A673 (cell line): Measurements from ENCODE around the gene SORBS2. TPM values are rescaled to one million over a fixed set of nuclear protein-coding genes. Genes with fewer than 3 reads are reported as not detected.

Experiments
- BruUV-seq: library from RNA; stranded (reverse); fragments of 400-500 nt; replicated peaks from 2 replicates; lab custom pipeline; 2021; lab: Mats Ljungman, UMichigan
- CTCF ChIA-PET: fragments of 300-600 bp; sonication (Branson Sonifier 250); formaldehyde crosslinking; loops from one replicate; lab custom pipeline; 2022; ENCODE audit warnings: antibody characterized with exemption; lab: Charles Lee
- POLR2A ChIA-PET: fragments of 300-600 bp; sonication (Branson Sonifier 250); formaldehyde crosslinking; loops from one replicate; lab custom pipeline; 2022; ENCODE audit warnings: antibody characterized with exemption; ENCODE audit not compliant: low non-redundant PET; lab: Charles Lee
- DNase-seq: peaks from one replicate; pipeline ENCODE4 v3.0.0-alpha.2; 2015; ENCODE audit warnings: low spot score
- H3K27ac ChIP-seq: fragments of 200-600 bp; sonication (generic); 2 replicates; pipeline ENCODE4 v1.5.1; 2016; ENCODE audit warnings: mixed run types, low read depth, mild to moderate bottlenecking, mixed read lengths, antibody characterized with exemption, low read length; ENCODE audit not compliant: poor library complexity, severe bottlenecking
- H3K27me3 ChIP-seq: fragments of 200-600 bp; sonication (generic); replicated peaks from 2 replicates; pipeline ENCODE4 v1.6.1; 2017; ENCODE audit warnings: mixed run types, low read depth, mild to moderate bottlenecking, mixed read lengths, antibody characterized with exemption, low read length; ENCODE audit not compliant: insufficient read depth, poor library complexity
- H3K36me3 ChIP-seq: fragments of 200-600 bp; sonication (generic); 2 replicates; pipeline ENCODE4 v1.6.1; 2016; ENCODE audit warnings: mixed run types, mild to moderate bottlenecking, mixed read lengths, antibody characterized with exemption, low read length; ENCODE audit not compliant: insufficient read depth, poor library complexity, severe bottlenecking
- H3K4me1 ChIP-seq: fragments of 200-600 bp; sonication (generic); 2 replicates; pipeline ENCODE4 v1.6.1; 2017; ENCODE audit warnings: mixed run types, mild to moderate bottlenecking, mixed read lengths, antibody characterized with exemption, low read length; ENCODE audit not compliant: insufficient read depth, poor library complexity, severe bottlenecking
- H3K4me3 ChIP-seq: fragments of 200-600 bp; sonication (generic); 2 replicates; pipeline ENCODE4 v1.5.1; 2016; ENCODE audit warnings: low read depth, mixed run types, mild to moderate bottlenecking, mixed read lengths, low read length; ENCODE audit not compliant: poor library complexity, severe bottlenecking
- H3K9me3 ChIP-seq: fragments of 200-600 bp; sonication (generic); 2 replicates; pipeline ENCODE4 v1.6.1; 2016; ENCODE audit warnings: mixed run types, low read depth, mild to moderate bottlenecking, mixed read lengths, antibody characterized with exemption, low read length; ENCODE audit not compliant: poor library complexity, severe bottlenecking
- EZH2 ChIP-seq: fragments of 200-600 bp; sonication (generic); IDR thresholded peaks from 2 replicates; pipeline ENCODE4 v1.6.1; 2017; ENCODE audit warnings: borderline replicate concordance, low read depth, mild to moderate bottlenecking, mixed read lengths, antibody characterized with exemption, low read length; ENCODE audit not compliant: poor library complexity, severe bottlenecking
- intact Hi-C: fragments of 100-400 bp; cut with micrococcal nuclease; formaldehyde crosslinking; loops from one replicate; pipeline ENCODE4 v1.10.0; 2022; ENCODE audit not compliant: unreplicated experiment
- total RNA-seq: library from RNA; stranded (reverse); gene quantifications from 2 replicates; pipeline ENCODE4 v1.2.3, GENCODE V29; 2021
- TF ChIP-seq, protein P1 (sequence below): fragments of 300-800, 200-600 bp; sonication (generic); conservative IDR thresholded peaks from 2 replicates; pipeline ENCODE4 v1.5.1; 2017; ENCODE audit warnings: low read depth, mild to moderate bottlenecking, antibody characterized with exemption, low read length, moderate library complexity, mixed read lengths

The SORBS2 gene
- total RNA-seq, 1 experiment from 2014 or later = not detected

- no peak overlapping the region for H3K27ac ChIP-seq
- intact Hi-C loops = no loop called here
- H3K36me3 ChIP-seq = no peaks in the 10 kb centered on the region
- DNase-seq = no peak
- H3K9me3 ChIP-seq = no peaks in the 10 kb centered on the region
- BruUV-seq = no TSS peak
- ChIA-PET CTCF (no interaction called here), POLR2A (no interaction called here)
- no peaks in the 10 kb centered on the region for H3K27me3 ChIP-seq
- peaks cover 11% of the 10 kb centered on the region for H3K4me1 ChIP-seq
- no peak for TF ChIP-seq EZH2
- TF ChIP-seq, protein P1, sequence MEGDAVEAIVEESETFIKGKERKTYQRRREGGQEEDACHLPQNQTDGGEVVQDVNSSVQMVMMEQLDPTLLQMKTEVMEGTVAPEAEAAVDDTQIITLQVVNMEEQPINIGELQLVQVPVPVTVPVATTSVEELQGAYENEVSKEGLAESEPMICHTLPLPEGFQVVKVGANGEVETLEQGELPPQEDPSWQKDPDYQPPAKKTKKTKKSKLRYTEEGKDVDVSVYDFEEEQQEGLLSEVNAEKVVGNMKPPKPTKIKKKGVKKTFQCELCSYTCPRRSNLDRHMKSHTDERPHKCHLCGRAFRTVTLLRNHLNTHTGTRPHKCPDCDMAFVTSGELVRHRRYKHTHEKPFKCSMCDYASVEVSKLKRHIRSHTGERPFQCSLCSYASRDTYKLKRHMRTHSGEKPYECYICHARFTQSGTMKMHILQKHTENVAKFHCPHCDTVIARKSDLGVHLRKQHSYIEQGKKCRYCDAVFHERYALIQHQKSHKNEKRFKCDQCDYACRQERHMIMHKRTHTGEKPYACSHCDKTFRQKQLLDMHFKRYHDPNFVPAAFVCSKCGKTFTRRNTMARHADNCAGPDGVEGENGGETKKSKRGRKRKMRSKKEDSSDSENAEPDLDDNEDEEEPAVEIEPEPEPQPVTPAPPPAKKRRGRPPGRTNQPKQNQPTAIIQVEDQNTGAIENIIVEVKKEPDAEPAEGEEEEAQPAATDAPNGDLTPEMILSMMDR = no peak
- H3K4me3 ChIP-seq = no peak overlapping the region
Measured at GRCh38 chr4:185834088-185834487, 22.1 kb upstream of the SORBS2 start.

DNA sequence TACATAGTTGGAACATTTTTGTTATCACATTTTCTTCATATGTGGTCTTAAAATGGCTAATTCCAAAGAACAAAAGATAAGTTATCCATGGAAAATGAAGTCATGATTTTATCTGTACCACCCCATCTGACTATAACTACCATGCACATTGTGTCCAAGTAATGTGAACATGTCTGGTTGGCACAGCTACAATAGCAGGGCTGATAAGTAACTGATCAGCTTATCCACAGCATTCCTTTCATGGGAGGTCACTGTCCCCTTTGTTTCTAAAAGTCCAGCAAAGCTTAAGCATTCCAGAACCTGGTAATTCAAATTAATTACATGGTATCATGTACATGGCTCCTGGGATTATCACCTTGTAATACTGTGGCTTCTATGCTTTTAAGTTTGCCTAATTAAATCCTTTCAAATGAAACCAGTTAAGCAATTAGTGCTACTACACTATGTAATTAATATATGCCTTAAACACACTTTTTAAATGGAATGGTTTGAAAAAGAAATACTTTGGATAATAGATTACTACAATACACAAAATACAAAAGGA is 21.1 kb upstream of the SORBS2 start:
- no peaks in the 10 kb centered on the region for H3K27me3 ChIP-seq
- ChIA-PET POLR2A (no interaction called here), CTCF (no interaction called here)
- no peak for DNase-seq
- H3K4me3 ChIP-seq = no peak overlapping the region
- H3K36me3 ChIP-seq = no peaks in the 10 kb centered on the region
- intact Hi-C loops = no loop called here
- H3K9me3 ChIP-seq = no peaks in the 10 kb centered on the region
- TF ChIP-seq EZH2 = no peak
- TF ChIP-seq, protein P1 = no peak
- H3K4me1 ChIP-seq = peaks cover 2% of the 10 kb centered on the region
- no TSS peak for BruUV-seq
- H3K27ac ChIP-seq = no peak overlapping the region

GRCh38 chr4:185831125-185831815 is 19.3 kb upstream of the SORBS2 start:
- DNase-seq = no peak
- H3K4me1 ChIP-seq = no peaks in the 10 kb centered on the region
- no peaks in the 10 kb centered on the region for H3K36me3 ChIP-seq
- no peaks in the 10 kb centered on the region for H3K27me3 ChIP-seq
- CTCF ChIA-PET = no interaction called here
- POLR2A ChIA-PET = no interaction called here
- TF ChIP-seq, protein P1 = no peak
- no peak for TF ChIP-seq EZH2
- intact Hi-C loops = no loop called here
- H3K9me3 ChIP-seq = no peaks in the 10 kb centered on the region
- BruUV-seq = no TSS peak
- H3K4me3 ChIP-seq = no peak overlapping the region
- no peak overlapping the region for H3K27ac ChIP-seq
